Body of pancreas (tissue), 4 donors: ENCODE data around the gene UGP2.

Source experiments
- CTCF ChIP-seq, 7 experiments: fragments of 450-650 bp in 4 of 7; fragments of 200-600 bp in 3 of 7; sonication (generic) in 3 of 7; IDR thresholded peaks; one replicate each; pipeline ENCODE4 v1.5.1; 2016 to 2019; ENCODE audit warnings: antibody characterized with exemption in 7 of 7
- POLR2A ChIP-seq, 3 donors: fragments of 450-650 bp; IDR thresholded peaks; one replicate each; pipeline ENCODE4 v1.6.1; 2016; ENCODE audit warnings: antibody characterized with exemption in 3 of 3, mild to moderate bottlenecking in 2 of 3

- TF ChIP-seq CTCF (IDR thresholded peaks at IDR 0.05) (no peak), POLR2A (IDR thresholded peaks at IDR 0.05) (no peak)
Observed at GRCh38 chr2:63914311-63914710, 72.6 kb downstream of the UGP2 start.
